SU-DHL-6 (cell line): ENCODE measurements around the gene CCKAR.

Source experiments
- H2AFZ ChIP-seq: fragments of 200-600 bp; sonication (generic); 2 replicates; pipeline ENCODE4 v1.6.1; 2014; ENCODE audit warnings: low read depth, mild to moderate bottlenecking, moderate library complexity, mixed read lengths, antibody characterized with exemption, low read length; ENCODE audit not compliant: severe bottlenecking
- H3F3A ChIP-seq: fragments of 200-600 bp; shearing (Covaris generic); 2 replicates; pipeline ENCODE4 v1.6.0; 2016; ENCODE audit warnings: antibody characterized with exemption, mild to moderate bottlenecking; ENCODE audit not compliant: insufficient read depth
- H3K27ac ChIP-seq: fragments of 200-600 bp; sonication (generic); 2 replicates; pipeline ENCODE4 v1.5.1; 2016; ENCODE audit warnings: low read depth, mild to moderate bottlenecking, low read length, moderate library complexity, mixed read lengths
- H3K27me3 ChIP-seq: fragments of 200-600 bp; sonication (generic), shearing (Covaris generic); 2 replicates; pipeline ENCODE4 v1.6.0; 2014; ENCODE audit warnings: mild to moderate bottlenecking, low read length
- H3K36me3 ChIP-seq: fragments of 200-600 bp; sonication (generic); 2 replicates; pipeline ENCODE4 v1.6.1; 2014; ENCODE audit warnings: mild to moderate bottlenecking, low read length, mixed read lengths
- H3K4me2 ChIP-seq: fragments of 300-600, 200-600 bp; shearing (Covaris generic), sonication (generic); 2 replicates; pipeline ENCODE4 v1.6.0; 2014; ENCODE audit warnings: low read length, low read depth, mild to moderate bottlenecking; ENCODE audit not compliant: poor library complexity, severe bottlenecking
- H3K4me3 ChIP-seq: fragments of 200-600 bp; sonication (generic); 2 replicates; pipeline ENCODE4 v1.5.1; 2014; ENCODE audit warnings: antibody characterized with exemption, low read length, mild to moderate bottlenecking, mixed read lengths; ENCODE audit not compliant: insufficient read depth, poor library complexity, severe bottlenecking
- H3K79me2 ChIP-seq: fragments of 200-600 bp; sonication (generic); 2 replicates; pipeline ENCODE4 v1.6.1; 2014; ENCODE audit warnings: mild to moderate bottlenecking, low read length, moderate library complexity; ENCODE audit not compliant: insufficient read depth
- H3K9ac ChIP-seq: fragments of 200-600 bp; sonication (generic); 2 replicates; pipeline ENCODE4 v1.7.0; 2014; ENCODE audit warnings: mild to moderate bottlenecking, low read length
- H3K9me2 ChIP-seq: fragments of 200-600 bp; sonication (generic); replicated peaks from 2 replicates; pipeline ENCODE4 v1.6.1; 2014; ENCODE audit warnings: low read length; ENCODE audit not compliant: insufficient read depth
- H3K9me3 ChIP-seq: fragments of 200-600 bp; sonication (generic); 2 replicates; pipeline ENCODE4 v1.6.1; 2014; ENCODE audit warnings: low read length, mixed read lengths; ENCODE audit not compliant: insufficient read depth
- H4K20me1 ChIP-seq: fragments of 200-600 bp; sonication (generic); 2 replicates; pipeline ENCODE4 v1.6.1; 2014; ENCODE audit warnings: low read depth, mild to moderate bottlenecking, antibody characterized with exemption, low read length, moderate library complexity, mixed read lengths
- CTCF ChIP-seq: fragments of 200-600 bp; sonication (generic); IDR thresholded peaks from one replicate; pipeline ENCODE4 v1.5.1; 2017; ENCODE audit warnings: antibody characterized with exemption, mild to moderate bottlenecking, low read length, moderate library complexity; ENCODE audit not compliant: insufficient read depth, poor library complexity, severe bottlenecking
- EZH2phosphoT487 ChIP-seq: fragments of 200-600 bp; sonication (generic), shearing (Covaris generic); conservative IDR thresholded peaks from 2 replicates; pipeline ENCODE4 v1.6.1; 2018; ENCODE audit warnings: mild to moderate bottlenecking, antibody characterized with exemption, low read length, moderate library complexity, mixed read lengths

The CCKAR gene

GRCh38 chr4:26525136-26525770 is 35.0 kb upstream of the CCKAR start:
- Histone ChIP-seq H2AFZ (no peak overlapping the region), H3K9me3 (no peaks in the 10 kb centered on the region), H3K9me2 (no peaks in the 10 kb centered on the region), H3K36me3 (no peaks in the 10 kb centered on the region), H3K9ac (no peak overlapping the region), H4K20me1 (no peaks in the 10 kb centered on the region), H3F3A (no peaks in the 10 kb centered on the region), H3K79me2 (no peaks in the 10 kb centered on the region), H3K27ac (no peak overlapping the region), H3K4me3 (no peak overlapping the region), H3K27me3 (no peaks in the 10 kb centered on the region), H3K4me2 (no peak overlapping the region)
- TF ChIP-seq EZH2phosphoT487 (no peak), CTCF (no peak)

- H2AFZ ChIP-seq, result no peak overlapping the region
- H4K20me1 ChIP-seq, result no peaks in the 10 kb centered on the region
- H3K4me3 ChIP-seq, result no peak overlapping the region
- H3F3A ChIP-seq, result no peaks in the 10 kb centered on the region
- TF ChIP-seq CTCF, result no peak
- no peaks in the 10 kb centered on the region for H3K9me3 ChIP-seq
- H3K36me3 ChIP-seq, result no peaks in the 10 kb centered on the region
- no peaks in the 10 kb centered on the region for H3K9me2 ChIP-seq
- no peaks in the 10 kb centered on the region for H3K27me3 ChIP-seq
- no peak overlapping the region for H3K9ac ChIP-seq
- H3K27ac ChIP-seq, result no peak overlapping the region
- no peak overlapping the region for H3K4me2 ChIP-seq
- H3K79me2 ChIP-seq, result no peaks in the 10 kb centered on the region
Measured at GRCh38 chr4:26524011-26524410, 33.7 kb upstream of the CCKAR start.

GRCh38 chr4:26522478-26522877 is 32.2 kb upstream of the CCKAR start:
- no peak for TF ChIP-seq CTCF
- no peak for TF ChIP-seq EZH2phosphoT487
- Histone ChIP-seq H4K20me1 (no peaks in the 10 kb centered on the region), H2AFZ (no peak overlapping the region), H3K79me2 (no peaks in the 10 kb centered on the region), H3K27ac (no peak overlapping the region), H3F3A (no peaks in the 10 kb centered on the region), H3K4me3 (no peak overlapping the region), H3K36me3 (no peaks in the 10 kb centered on the region), H3K9me3 (no peaks in the 10 kb centered on the region), H3K9me2 (no peaks in the 10 kb centered on the region), H3K4me2 (no peak overlapping the region), H3K27me3 (no peaks in the 10 kb centered on the region), H3K9ac (no peak overlapping the region)
